Left colon (tissue), 2 donors: ENCODE results near the gene PARP6. TPM values are rescaled to one million over a fixed set of nuclear protein-coding genes. Genes with fewer than 3 reads are reported as not detected.
"Not testable (repeated sequence)": the region's sequence is repeated elsewhere in the genome, so short reads cannot be mapped to it uniquely, and the experiment has no call there.

Experiments
- ATAC-seq: fragments of 200-7000 bp; cut with Tn5 transposase; one replicate; pipeline ENCODE4 v1.9.1; 2020; ENCODE audit warnings: mild to moderate bottlenecking, moderate library complexity
- DNase-seq, 2 donors: peaks; one replicate each; pipeline ENCODE4 v3.0.0-alpha.2; 2020
- intact Hi-C, 2 donors: fragments of 100-400 bp; cut with DNase I in 1 of 2; cut with micrococcal nuclease in 1 of 2; formaldehyde crosslinking; loops; one replicate each; pipeline versions ENCODE4 v1.11.2 to v1.14.0; 2022; cut with DNase I, micrococcal nuclease
- total RNA-seq, 2 donors: library from RNA; stranded (reverse); fragmentation: NEBNext Ultra II Directional; extraction: Animal tissue kit (Norgen Biotek cat#: 25700); gene quantifications; one replicate each; pipeline ENCODE4 v1.2.1, GENCODE V29; 2021
- donor health status: DM: no; HTN: no; CAD: no.
- donor health status: DM: yes; HTN: yes; CAD: no.

PARP6 gene
- total RNA-seq, 2 donors from 2014 or later = 39.1 to 40.8 TPM

GRCh38 chr15:72285927-72286516 is 13.7 kb upstream of the PARP6 start:
- peak in 1 of 2 donors; percentile 55 for DNase-seq
- peak; percentile 85 for ATAC-seq
- intact Hi-C loops = no loop called here

GRCh38 chr15:72285402-72285801 is 13.0 kb upstream of the PARP6 start:
- intact Hi-C loops = no loop called here
- ATAC-seq = no peak

GRCh38 chr15:72284781-72285180 is 12.4 kb upstream of the PARP6 start:
- no peak for DNase-seq
- intact Hi-C loops = no loop called here
- ATAC-seq = no peak

More at GRCh38 chr15:72285402-72285801, 13.0 kb upstream of the PARP6 start:
- DNase-seq = no peak

GRCh38 chr15:72281713-72282112 is 9.4 kb upstream of the PARP6 start:
- ATAC-seq (no peak), DNase-seq (no peak)
- intact Hi-C loops = no loop called here

GRCh38 chr15:72280751-72281150 is 8.4 kb upstream of the PARP6 start:
- ATAC-seq (no peak), DNase-seq (no peak)
- intact Hi-C loops = no loop called here

GRCh38 chr15:72278737-72279136 is 6.4 kb upstream of the PARP6 start:
- intact Hi-C loops = loop anchor here in 1 of 2 donors (10.0 kb wide), 1 partner anchor 84 kb away; the partner anchor contains the start of gene GRAMD2A
- DNase-seq (no peak), ATAC-seq (no peak)

GRCh38 chr15:72276326-72276700 is 4.0 kb upstream of the PARP6 start:
- intact Hi-C loops = loop anchor here in 1 of 2 donors (10.0 kb wide), 1 partner anchor 82 kb away; the partner anchor contains the start of gene GRAMD2A
- ATAC-seq = no peak
- no peak for DNase-seq

- ATAC-seq, DNase-seq: not testable (repeated sequence)
- intact Hi-C loops = loop anchor here in 1 of 2 donors (10.0 kb wide), 1 partner anchor 81 kb away; the partner anchor contains the start of gene GRAMD2A
These were observed 3.4 kb upstream of the PARP6 start for GRCh38 chr15:72275635-72276325.

GRCh38 chr15:72272997-72273352 is 621 bp upstream of the PARP6 start:
- intact Hi-C loops = loop anchor here in 1 of 2 donors (10.0 kb wide), 1 partner anchor 78 kb away; the partner anchor contains the start of gene GRAMD2A
- ATAC-seq (no peak), DNase-seq (no peak)

- ATAC-seq = peak; percentile 11
- intact Hi-C loops = loop anchor here in 1 of 2 donors (10.0 kb wide), 1 partner anchor 77 kb away; the partner anchor contains the start of gene GRAMD2A
- no peak for DNase-seq
These were observed 500 bp downstream of the PARP6 start for GRCh38 chr15:72271895-72272212.

- intact Hi-C loops = loop anchor here in 1 of 2 donors (10.0 kb wide), 1 partner anchor 76 kb away; the partner anchor contains the start of gene GRAMD2A
- DNase-seq (no peak), ATAC-seq (no peak)
These were observed 1.1 kb downstream of the PARP6 start for GRCh38 chr15:72271221-72271620.

GRCh38 chr15:72269739-72270138 is 2.6 kb downstream of the PARP6 start:
- intact Hi-C loops = loop anchor here in 1 of 2 donors (10.0 kb wide), 1 partner anchor 75 kb away; the partner anchor contains the start of gene GRAMD2A
- ATAC-seq = no peak
- DNase-seq = no peak

- ATAC-seq (no peak), DNase-seq (no peak)
- intact Hi-C loops = no loop called here
These were observed 7.3 kb downstream of the PARP6 start for GRCh38 chr15:72265031-72265430.

GRCh38 chr15:72252663-72253299 is 19.6 kb downstream of the PARP6 start:
- ATAC-seq = no peak
- no peak for DNase-seq
- intact Hi-C loops = no loop called here

GRCh38 chr15:72249142-72249810 is 23.1 kb downstream of the PARP6 start:
- intact Hi-C loops = no loop called here
- DNase-seq (no peak), ATAC-seq (no peak)

GRCh38 chr15:72248514-72248913 is 23.8 kb downstream of the PARP6 start:
- no peak for DNase-seq
- intact Hi-C loops = no loop called here
- no peak for ATAC-seq

- no peak for DNase-seq
- ATAC-seq = no peak
- intact Hi-C loops = no loop called here
These were observed 29.5 kb downstream of the PARP6 start for GRCh38 chr15:72242775-72243370.

- DNase-seq (no peak), ATAC-seq (no peak)
- intact Hi-C loops = no loop called here
These were observed 32.7 kb downstream of the PARP6 start for GRCh38 chr15:72239652-72240051.

- DNase-seq = no peak
- intact Hi-C loops = no loop called here
- no peak for ATAC-seq
These were observed 33.8 kb downstream of the PARP6 start for GRCh38 chr15:72238586-72238985.
